OCI-LY7 (cell line): ENCODE measurements around the gene TBC1D4.

Experiments
- CTCF ChIP-seq: fragments of 200-600 bp; sonication (generic); conservative IDR thresholded peaks from 2 replicates; pipeline ENCODE4 v1.5.1; 2014; ENCODE audit warnings: mild to moderate bottlenecking, antibody characterized with exemption, low read length, moderate library complexity, mixed read lengths
- EZH2phosphoT487 ChIP-seq: fragments of 200-600 bp; sonication (generic); IDR thresholded peaks from 2 replicates; pipeline ENCODE4 v1.6.1; 2018; ENCODE audit warnings: low read depth, borderline replicate concordance, mild to moderate bottlenecking, mixed run types, antibody characterized with exemption, low read length, moderate library complexity, mixed read lengths

GRCh38 chr13:75437582-75438318, 44.2 kb downstream of the TBC1D4 start:
- TF ChIP-seq CTCF, result no peak
- TF ChIP-seq EZH2phosphoT487, result no peak
